DOHH2 (cell line): ENCODE measurements around the gene OMP.

Experiments
- CTCF ChIP-seq: fragments of 200-600 bp; sonication (generic); IDR thresholded peaks from one replicate; pipeline ENCODE4 v1.5.1; 2014; ENCODE audit warnings: antibody characterized with exemption, mild to moderate bottlenecking, low read depth, low read length; ENCODE audit not compliant: poor library complexity, severe bottlenecking
- EZH2phosphoT487 ChIP-seq: fragments of 200-600 bp; sonication (generic); IDR thresholded peaks from 2 replicates; pipeline ENCODE4 v1.6.1; 2017; ENCODE audit warnings: borderline replicate concordance, mild to moderate bottlenecking, antibody characterized with exemption, low read length, moderate library complexity, mixed read lengths

- TF ChIP-seq CTCF (no peak), EZH2phosphoT487 (no peak)
Measured at GRCh38 chr11:77057938-77058474, 44.6 kb upstream of the OMP start.
